Activated CD4-positive, alpha-beta T cell treated with anti-CD3 and anti-CD28 coated beads, Interleukin-10, Interleukin-2, amounts not matched to agents 100 ng/mL and 50 ng/mL, durations not matched to agents 16 hours and 8 hours (primary cell): ENCODE data around the gene SDK1.

ENCODE experiments used
- DNase-seq: peaks from one replicate; pipeline ENCODE4 v3.0.0-alpha.2; 2020

The SDK1 gene

GRCh38 chr7:3415861-3416312 is 114.8 kb downstream of the SDK1 start:
- DNase-seq = no peak

DNA sequence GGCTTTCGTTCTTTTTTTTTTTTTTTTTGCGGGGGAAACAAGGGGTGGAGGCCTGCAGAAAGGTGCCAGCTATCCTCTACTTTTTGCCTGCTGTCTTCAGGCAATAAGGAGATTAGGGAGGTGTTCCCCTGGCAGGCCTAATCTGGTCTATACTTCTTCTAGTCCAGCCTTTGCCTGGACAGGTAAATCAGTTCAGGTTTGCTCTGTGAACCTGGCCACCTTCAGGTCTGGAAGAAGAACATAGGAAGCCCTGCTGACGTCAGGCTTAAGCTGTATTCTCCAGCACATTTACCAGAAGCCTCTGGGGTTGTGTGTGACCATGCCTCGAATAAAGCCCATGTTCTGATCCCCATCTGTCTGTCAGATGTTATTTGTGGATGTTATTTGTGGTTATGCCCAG is 115.4 kb downstream of the SDK1 start:
- DNase-seq = no peak

DNA sequence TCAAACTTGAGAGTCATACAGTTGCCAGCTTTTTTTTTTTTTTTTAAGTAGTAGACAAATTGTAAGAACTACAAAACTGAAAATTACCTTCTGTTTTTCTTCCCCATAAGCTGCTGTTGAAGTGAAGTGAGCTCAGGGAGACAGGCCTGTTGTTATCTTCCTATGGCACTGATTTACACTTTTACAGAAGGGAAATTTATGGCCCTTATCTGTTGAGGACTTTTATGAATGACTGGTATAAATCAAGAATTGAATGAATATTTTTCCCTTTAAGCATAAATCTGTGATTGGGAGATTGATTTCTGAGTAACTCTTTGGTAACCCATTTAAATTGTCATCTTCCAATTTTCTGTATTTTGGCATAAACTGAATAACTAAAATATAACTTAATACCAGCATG is 124.0 kb downstream of the SDK1 start:
- no peak for DNase-seq

DNA sequence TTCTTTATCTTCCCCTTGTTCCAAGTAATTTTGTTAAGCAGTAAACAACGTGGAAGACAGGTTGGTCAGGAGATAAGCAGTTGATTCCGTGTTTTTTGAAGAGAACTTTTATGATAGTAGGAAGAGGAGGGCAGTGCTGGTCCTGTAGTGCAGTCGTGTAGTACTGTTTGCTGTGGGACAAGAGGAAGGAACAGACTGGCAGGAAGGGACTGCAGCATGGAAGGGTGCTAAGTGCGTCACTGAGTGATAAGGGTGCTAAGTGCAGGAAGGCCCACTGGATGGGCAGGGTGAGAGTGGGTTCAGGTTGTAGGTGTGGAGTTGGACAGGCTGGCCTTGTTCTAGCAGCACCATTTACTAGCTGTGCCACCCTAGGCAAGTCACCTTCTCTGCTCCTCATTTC is 125.0 kb downstream of the SDK1 start:
- DNase-seq = no peak

DNA sequence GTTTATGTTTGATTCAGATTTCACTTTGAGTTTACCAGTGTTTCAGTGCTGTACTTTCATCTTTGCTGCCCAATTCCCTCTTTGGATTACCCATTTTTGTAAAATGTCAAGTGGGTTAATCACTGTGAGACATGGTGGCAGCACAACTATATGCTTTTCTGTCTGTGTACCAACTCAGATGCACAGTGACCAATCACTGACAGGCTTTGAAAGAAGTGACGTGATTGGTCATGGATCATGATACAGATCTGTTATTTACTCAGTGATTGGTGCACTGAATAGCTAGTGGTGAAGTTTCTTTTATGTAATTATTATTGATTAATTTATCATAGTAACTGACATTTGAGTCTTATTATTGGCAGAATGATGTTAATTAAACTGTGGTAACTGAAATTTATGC is 126.9 kb downstream of the SDK1 start:
- DNase-seq = no peak

- DNase-seq = no peak
These were observed 128.9 kb downstream of the SDK1 start for GRCh38 chr7:3429981-3430380.

GRCh38 chr7:3430588-3430987 is 129.5 kb downstream of the SDK1 start:
- DNase-seq = no peak

DNA sequence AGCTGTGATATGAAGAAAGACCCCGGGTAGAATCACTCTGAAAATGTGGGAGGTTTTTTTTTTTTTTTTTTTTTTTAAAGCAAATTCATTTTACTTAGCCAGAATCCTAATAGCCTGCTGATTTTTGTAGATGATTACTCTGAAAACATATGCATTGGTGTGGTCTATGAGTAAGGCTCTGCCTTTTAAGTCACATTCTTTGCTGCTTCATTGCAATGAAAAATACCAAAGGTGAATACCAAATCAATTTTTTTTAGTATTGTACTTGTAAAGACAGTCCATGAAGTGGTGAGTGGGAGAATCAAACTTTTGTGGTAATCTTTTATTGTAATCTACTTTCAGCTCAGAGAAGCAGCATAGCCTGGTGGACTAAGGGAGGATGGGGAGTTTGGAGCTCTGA is 130.3 kb downstream of the SDK1 start:
- no peak for DNase-seq

- DNase-seq = no peak
These were observed 131.9 kb downstream of the SDK1 start for GRCh38 chr7:3432911-3433310.

- DNase-seq = no peak
These were observed 133.6 kb downstream of the SDK1 start for GRCh38 chr7:3434611-3435010.

DNA sequence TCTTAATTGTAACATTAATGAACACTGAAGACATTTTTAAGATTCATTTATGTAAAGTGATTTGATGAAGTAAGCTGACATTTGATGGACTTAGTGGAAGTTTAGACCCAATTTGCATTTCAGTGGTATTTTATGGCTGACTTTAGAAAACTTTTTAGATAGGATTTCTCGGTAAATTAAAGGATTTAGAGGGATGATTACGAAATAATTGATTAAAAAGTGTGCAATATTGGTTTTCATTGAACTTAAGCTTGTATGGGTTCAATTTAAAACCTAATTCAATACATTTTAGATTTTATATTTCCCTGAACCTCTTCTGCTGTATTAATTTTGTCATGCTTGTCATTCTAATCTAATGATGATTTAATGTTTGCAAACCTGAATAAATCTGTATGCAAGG is 135.1 kb downstream of the SDK1 start:
- DNase-seq = no peak

GRCh38 chr7:3436746-3437145 is 135.7 kb downstream of the SDK1 start:
- no peak for DNase-seq

- no peak for DNase-seq
These were observed 136.4 kb downstream of the SDK1 start for GRCh38 chr7:3437467-3437866.

DNA sequence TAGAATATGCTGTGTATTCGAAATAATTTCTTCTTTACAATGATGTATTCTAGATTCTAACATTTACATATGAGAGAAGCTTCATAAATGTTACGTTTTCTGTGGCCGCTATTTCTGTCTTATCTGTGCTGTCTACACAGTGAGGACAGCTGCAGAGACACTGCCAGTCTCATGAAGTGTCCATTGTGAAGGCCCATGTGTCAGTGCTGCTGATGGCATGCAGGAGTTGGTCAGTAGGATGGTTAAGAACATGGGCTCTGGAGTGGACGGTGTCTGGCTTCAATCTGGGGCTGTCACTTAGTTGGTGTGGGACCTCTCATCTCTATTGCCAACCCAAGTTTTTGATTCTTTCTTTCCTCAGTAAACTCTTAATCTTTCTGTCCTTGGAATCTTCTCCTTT is 137.3 kb downstream of the SDK1 start:
- no peak for DNase-seq

DNA sequence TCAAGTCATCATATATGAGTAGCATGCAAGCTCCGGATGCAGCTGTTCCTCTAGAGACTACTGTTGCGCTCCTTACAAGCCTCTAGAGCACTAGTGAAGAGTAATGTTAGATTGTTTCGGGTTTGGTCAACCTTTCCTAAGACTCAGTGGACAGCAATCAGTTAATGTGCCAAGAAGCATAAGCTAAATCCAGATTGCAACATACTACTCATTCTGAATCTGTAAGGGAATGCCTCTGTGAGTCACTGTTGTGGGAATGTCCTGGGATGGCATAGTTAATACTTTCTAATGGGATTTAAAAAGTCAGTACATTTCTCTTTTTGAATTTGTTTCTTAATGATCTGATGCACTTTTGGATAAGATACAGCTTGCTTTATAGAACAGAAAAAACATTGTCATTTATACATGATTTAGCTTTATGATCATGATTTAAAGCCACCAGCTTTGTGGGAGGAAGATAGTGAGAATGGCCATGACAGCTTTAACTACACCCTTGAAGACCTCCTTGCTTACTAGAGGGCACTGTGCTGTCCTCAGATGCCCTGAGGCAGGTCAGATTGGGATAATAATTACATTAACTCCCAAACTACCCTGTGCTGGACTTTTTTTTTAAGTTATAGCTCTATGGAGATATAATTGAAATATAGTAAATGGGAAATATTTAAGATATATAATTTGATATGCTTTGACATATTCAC is 138.4 kb downstream of the SDK1 start:
- no peak for DNase-seq

- no peak for DNase-seq
These were observed 139.5 kb downstream of the SDK1 start for GRCh38 chr7:3440509-3440908.

DNA sequence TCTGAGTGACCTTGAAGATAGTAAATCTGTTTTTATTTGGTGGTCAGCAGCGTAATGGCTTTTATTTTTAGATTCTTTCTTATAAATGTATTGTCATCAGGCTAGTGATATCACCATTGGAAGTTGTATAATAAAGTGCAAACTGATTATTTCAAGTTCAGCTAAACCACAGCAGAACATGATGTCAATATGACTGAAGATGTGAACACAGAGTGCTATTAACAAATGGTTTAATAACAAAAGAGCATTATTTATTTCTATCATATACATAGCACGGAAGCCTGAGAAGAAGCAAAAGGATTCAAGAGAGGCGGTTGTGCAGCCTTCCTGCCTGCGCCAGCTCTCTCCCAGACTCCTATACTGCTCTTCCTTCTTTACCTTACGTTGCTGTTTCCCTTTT is 142.7 kb downstream of the SDK1 start:
- no peak for DNase-seq

- no peak for DNase-seq
These were observed 145.7 kb downstream of the SDK1 start for GRCh38 chr7:3446786-3447185.

GRCh38 chr7:3451701-3452100 is 150.6 kb downstream of the SDK1 start:
- DNase-seq = no peak

- no peak for DNase-seq
These were observed 152.3 kb downstream of the SDK1 start for GRCh38 chr7:3453398-3453797.

DNA sequence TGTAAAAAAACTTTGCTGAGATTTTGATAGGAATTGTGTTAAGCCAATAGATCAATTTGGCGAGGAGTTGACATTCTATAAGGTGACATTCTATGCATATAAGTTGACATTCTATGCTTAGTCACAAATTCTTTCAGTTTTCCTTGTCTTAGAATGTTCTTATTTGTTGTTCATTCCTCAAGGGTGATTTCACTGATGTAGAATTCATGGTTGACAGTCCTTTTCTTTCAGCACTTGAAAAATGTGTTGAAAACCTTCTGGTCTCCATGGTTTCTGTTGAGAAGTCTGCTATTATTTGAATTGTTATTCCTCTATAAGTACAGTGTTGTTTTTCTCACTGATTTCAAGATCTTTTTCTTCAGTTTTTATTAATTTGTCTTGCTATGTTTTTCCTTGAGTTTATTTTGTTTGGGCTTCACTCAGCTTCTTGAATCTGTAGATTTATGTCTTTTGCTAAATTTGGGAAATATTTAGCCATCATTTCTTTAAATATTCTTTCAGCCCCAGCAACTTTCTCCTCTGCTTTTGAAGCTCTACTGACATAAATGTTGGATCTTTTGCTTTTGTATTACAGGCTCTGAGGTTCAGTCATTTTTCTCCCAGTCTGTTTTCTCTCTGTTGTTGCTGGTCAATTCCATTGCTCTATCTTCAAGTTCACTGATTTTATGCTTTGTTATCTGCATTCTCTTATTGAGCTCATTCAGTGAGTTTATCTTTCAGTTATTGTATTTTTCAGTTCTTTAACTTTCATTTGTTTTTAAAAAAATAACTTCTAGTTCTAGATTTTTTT is 154.9 kb downstream of the SDK1 start:
- DNase-seq = no peak

DNA sequence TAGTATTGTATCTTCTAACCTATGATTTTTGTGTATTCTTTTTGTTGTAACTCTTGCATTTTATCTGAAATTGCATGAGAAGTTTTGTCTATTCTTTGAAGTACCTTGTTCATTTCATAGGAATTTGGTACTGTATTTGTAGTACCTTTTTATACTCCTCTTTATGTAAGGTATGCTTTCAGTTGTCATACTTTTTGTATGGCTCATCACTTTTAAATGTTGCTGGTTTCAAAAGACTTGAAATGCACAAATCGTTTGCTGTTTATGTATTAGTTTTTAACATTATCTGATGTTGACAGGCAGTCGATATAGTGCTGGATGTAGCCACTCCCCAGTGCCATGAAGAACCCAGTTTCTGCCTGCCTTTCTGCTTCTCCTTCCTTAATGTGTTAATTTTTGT is 158.1 kb downstream of the SDK1 start:
- DNase-seq = no peak

- DNase-seq = peak; percentile 84
These were observed 160.9 kb downstream of the SDK1 start for GRCh38 chr7:3461923-3462322.

DNA sequence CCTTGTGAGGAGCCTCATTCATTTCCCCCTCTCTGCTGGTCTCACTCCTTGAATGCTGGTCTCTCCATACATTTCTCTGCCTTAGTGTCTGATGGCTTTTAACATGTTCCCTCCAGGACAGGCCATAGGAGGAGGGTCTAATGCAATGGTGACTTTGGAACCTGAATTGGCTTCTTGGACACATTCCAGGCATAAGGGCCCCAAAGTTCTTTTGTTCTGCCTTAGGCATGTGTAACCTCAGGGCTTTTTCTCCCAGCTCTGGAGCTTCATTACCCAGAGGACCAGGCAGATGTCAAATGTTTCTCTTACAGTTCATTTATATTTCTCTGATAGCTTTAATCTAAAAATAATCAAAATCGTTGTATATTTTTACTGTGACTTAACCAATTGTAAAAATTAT is 162.6 kb downstream of the SDK1 start:
- DNase-seq = no peak
